Measurements from ENCODE around the gene ST8SIA1. TPM values are rescaled to one million over a fixed set of nuclear protein-coding genes. Genes with fewer than 3 reads are reported as not detected.

The ST8SIA1 gene
- total RNA-seq, 1 experiment from 2014 or later = 31.4 TPM

DNA sequence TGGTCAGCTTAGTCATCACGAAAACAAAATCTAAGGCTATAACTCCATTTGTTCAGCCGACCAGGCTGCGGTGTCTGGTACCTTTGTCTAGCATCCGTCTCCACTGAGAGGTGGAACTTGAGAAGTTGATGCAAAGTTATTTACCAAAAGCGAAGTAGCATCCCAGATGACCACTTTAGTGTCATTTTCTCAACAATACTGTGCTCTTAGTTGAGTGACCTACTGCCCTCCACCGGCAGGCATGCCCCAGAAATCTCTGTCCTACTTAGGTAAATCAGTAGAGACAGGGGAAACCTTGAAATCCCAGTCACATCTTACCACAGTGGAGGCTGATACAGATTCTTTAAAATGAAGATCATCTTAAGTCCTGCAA lies 1.3 kb upstream of the ST8SIA1 start:
- in situ Hi-C loops (cut with HindIII; ENCODE audit: low pct_unique_long_range_greater_than_20kb, low sequenced_read_pairs) = no loop called here
- DNase-seq (ENCODE audit: low read depth, low spot score) = peak; percentile 73

DNA sequence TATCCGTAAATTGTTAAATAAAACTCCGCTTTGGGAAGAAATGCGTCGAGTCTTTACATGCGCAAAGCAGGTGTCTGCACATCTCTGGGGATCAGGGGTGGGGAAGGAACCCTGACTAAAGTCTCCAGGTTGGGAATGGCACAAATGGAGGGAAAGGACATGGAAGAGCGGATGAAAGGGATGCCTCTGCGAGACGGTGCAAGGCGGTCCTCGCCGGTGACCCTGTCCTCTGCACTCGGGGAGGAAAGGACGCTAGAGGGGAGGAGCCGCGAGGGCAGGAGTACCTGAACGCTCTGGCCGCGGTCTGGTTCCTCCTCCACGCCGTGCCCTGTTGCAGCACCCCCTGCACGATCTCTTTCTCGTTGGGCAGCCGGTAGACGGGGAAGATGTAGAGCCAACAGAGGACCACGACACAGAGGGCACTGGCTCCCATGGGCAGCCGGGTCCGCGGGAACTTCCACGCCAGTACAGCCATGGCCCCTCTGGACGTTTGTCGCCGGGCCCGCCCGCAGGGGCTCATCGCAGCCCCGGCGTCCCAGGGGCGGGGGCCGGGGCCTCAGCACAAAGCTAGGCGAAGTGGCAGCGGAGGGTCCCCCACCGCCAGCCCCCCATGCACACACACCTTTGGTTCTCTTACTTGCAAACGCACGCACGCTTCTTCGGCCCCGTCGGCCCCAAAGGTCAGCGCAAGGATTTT lies 646 bp downstream of the ST8SIA1 start:
- peak; percentile 13 for DNase-seq (ENCODE audit: low read depth, low spot score)

DNA sequence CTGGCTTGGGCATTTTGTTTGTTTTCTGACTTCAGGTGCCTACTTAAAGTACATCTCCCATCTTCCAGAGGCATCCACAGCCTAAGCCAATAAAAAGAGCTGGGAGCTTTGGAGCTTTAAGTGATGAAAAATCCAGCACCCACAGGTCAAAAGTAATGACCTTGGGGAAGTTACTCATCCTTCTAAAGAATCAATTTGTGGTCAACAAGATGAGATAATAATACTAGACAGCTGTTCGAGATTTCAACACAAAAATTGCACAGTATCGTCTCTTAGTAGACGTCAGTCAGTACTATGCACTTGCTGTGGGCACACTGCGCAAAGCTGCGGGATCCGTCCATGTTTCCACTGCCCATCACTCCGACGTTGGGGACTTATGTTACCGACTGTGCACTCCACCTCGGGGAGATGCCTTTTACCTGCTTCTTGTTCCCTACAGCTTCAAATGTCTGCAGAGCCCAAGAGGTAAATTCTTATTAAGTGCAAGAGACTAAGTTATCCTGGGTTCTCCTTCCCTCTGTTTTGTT lies 1.3 kb downstream of the ST8SIA1 start:
- DNase-seq (ENCODE audit: low read depth, low spot score) = no peak
- in situ Hi-C loops (cut with HindIII; ENCODE audit: low pct_unique_long_range_greater_than_20kb, low sequenced_read_pairs) = no loop called here

More for the DNA sequence above, 646 bp downstream of the ST8SIA1 start:
- in situ Hi-C loops (cut with HindIII; ENCODE audit: low pct_unique_long_range_greater_than_20kb, low sequenced_read_pairs) = no loop called here

DNA sequence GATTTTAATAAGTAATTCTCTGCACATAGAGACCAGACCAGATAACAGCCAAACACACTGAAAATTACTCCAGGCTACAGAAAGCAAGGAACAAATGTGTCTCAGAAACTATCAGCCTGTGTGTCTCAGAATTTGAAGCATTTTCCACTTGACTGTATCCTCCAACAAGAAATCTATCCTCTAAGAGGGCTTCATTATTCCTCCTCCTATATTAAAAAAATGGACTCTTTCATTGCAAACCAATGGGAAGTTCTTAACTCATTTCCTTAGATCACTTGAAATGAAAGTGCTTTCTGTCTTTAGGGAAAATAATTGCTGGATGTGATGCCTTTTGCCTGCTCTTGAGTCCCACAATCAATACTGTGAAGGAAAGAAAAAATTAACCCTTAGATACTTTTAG lies 2.3 kb downstream of the ST8SIA1 start:
- DNase-seq (ENCODE audit: low read depth, low spot score) = peak; percentile 80
- in situ Hi-C loops (cut with HindIII; ENCODE audit: low pct_unique_long_range_greater_than_20kb, low sequenced_read_pairs) = no loop called here

DNA sequence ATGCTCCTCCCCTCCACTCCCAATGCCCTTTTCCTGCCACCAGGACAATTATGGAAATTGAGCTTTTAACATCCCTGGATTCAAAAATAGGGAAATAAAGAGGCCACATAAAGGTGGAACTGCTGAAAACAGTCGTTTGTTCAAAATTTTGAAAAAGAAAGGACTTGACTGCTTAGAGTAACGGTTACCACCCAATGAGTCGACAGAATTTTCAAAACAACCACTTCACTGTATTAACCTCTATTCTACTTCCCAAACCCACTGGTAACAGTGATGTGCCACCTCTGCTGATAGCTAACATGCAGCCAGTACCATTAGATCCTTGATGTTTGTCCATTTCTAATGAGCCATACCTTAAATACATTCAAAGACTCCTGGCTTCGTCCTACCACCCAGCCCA lies 4.9 kb downstream of the ST8SIA1 start:
- in situ Hi-C loops (cut with HindIII; ENCODE audit: low pct_unique_long_range_greater_than_20kb, low sequenced_read_pairs) = no loop called here
- DNase-seq (ENCODE audit: low read depth, low spot score) = no peak

DNA sequence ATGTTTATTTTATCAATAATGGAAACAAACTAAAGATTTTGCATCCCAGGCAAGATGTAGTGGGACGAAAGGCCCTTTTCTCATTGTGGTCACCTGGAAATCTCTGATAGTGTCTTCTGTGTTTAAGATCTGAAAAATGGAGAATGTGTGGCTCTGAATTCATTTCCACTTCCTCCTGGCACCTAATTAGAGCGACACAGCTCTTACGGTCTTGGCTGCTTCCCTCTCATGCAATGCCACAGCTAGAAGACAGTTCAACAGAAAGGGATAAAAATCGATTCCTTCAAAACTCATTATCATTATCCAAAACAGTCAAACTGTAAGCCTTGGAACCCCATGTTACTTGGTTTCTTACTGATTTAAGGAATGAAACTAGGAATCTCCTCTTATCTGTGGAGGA lies 9.3 kb downstream of the ST8SIA1 start:
- in situ Hi-C loops (cut with HindIII; ENCODE audit: low pct_unique_long_range_greater_than_20kb, low sequenced_read_pairs) = no loop called here
- no peak for DNase-seq (ENCODE audit: low read depth, low spot score)

DNA sequence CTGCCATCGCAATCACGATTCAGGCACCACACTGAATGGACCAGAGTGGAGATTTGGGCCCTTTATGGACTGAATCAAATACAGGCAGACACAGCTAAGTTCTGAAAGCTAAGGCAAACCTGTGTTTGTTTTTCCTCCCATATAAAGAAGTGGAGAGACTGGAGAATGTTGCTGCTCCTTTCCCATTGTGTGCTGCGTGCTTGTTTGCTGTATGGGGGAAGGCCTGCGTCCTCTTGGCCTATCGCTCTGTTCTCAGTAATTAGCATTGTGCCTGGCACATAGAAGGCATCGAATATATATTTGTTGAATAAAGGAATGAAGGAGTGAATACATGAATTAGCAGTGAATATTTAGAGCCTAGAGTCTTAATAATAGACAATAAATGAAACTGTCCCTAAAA lies 12.4 kb downstream of the ST8SIA1 start:
- DNase-seq (ENCODE audit: low read depth, low spot score) = no peak
- in situ Hi-C loops (cut with HindIII; ENCODE audit: low pct_unique_long_range_greater_than_20kb, low sequenced_read_pairs) = no loop called here

DNA sequence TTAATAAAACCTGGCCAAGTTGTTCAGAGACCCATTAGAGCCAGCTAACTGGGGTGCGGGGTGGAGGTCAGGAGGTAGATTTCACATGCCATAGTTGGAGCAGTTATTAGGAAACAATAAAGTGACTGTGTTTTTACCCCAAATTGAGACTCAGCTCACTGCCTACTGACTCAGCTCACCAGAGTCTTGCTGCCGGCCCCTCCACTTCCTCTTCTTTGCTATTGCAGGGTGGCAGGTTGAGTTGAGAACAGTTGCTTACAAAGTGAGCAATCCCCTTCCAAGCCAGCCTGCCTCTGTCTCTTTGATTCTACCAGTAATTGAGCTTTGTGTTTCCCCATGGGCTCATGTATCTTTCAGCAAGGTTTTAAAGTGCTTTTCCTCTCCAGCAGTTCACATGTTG lies 12.9 kb downstream of the ST8SIA1 start:
- peak; percentile 51 for DNase-seq (ENCODE audit: low read depth, low spot score)
- in situ Hi-C loops (cut with HindIII; ENCODE audit: low pct_unique_long_range_greater_than_20kb, low sequenced_read_pairs) = no loop called here

DNA sequence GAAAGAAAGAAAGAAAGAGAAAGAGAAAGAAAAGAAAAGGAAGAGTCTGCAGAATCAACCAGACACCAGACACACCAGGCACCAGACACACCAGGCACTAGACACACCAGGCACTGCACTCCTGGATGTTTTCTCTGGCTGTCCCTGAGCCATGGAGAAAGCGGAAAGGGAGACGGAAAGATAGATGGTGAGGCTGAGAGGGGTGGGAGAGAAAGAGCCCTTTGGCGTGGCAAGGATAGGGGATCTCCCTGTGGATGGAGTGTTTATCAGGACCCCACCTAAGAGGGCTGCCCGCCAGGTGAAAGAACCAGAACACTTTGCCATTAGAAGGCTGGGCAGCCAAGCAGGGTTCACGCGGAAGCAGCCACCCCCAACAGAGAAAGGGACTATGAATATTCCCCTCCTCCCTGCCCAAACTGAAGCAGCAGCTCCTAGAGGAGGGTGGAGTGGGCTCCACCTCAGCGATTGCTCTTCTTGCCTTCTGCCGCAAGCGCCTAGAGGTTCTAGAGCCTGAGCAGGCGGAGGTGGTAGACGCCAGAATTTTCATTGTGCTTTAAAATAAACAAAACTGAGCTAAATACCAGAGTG lies 13.4 kb downstream of the ST8SIA1 start:
- no peak for DNase-seq (ENCODE audit: low read depth, low spot score)
- in situ Hi-C loops (cut with HindIII; ENCODE audit: low pct_unique_long_range_greater_than_20kb, low sequenced_read_pairs) = no loop called here

DNA sequence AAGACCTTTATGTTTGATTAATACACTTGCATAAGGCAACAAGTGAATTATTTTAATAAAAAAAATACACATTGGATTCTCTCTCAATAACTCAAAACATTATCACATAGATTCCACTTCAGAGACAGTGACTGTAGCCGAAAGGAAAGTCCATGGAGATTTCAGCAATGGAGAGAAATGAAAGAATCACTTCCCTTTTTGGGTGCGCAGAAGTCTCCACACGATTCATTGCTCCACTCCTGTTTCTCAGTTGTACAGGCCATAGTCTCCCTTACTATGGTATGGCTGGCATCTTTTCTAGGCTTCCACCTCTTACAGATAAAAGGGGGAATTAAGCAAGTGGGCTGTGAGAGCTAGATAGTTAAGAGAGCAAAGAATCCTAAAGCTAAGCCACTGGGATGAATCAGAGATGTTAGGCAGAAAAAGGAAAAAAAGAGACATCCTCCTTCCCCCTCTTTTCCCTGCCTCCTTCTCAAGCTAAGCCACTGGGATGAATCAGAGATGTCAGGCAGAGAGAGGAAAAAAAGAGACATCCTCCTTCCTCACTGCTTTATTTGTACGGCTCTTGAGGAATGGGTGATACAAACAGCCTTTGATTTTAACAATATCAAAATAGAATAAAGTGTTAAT lies 16.3 kb downstream of the ST8SIA1 start:
- in situ Hi-C loops (cut with HindIII; ENCODE audit: low pct_unique_long_range_greater_than_20kb, low sequenced_read_pairs) = no loop called here

DNA sequence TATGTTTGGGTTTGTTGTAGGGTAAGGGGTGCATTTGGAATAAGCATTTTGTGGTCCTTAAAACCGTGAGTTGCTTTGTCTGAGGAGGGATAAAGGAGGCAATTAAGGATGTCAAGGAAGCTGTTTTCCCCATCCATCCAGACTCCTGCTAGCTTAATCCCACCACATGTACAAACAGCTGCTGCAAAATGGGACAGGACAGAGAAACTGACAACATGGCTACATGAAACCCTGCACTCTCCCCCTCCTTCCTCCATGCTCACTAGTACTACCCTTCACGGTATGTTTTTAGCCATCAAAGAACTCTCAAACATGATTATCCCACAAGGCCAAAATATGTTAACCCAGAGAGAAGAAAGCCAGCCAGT lies 20.6 kb downstream of the ST8SIA1 start:
- no peak for DNase-seq (ENCODE audit: low read depth, low spot score)
- in situ Hi-C loops (cut with HindIII; ENCODE audit: low pct_unique_long_range_greater_than_20kb, low sequenced_read_pairs) = no loop called here

More for the DNA sequence above, 16.3 kb downstream of the ST8SIA1 start:
- no peak for DNase-seq (ENCODE audit: low read depth, low spot score)

DNA sequence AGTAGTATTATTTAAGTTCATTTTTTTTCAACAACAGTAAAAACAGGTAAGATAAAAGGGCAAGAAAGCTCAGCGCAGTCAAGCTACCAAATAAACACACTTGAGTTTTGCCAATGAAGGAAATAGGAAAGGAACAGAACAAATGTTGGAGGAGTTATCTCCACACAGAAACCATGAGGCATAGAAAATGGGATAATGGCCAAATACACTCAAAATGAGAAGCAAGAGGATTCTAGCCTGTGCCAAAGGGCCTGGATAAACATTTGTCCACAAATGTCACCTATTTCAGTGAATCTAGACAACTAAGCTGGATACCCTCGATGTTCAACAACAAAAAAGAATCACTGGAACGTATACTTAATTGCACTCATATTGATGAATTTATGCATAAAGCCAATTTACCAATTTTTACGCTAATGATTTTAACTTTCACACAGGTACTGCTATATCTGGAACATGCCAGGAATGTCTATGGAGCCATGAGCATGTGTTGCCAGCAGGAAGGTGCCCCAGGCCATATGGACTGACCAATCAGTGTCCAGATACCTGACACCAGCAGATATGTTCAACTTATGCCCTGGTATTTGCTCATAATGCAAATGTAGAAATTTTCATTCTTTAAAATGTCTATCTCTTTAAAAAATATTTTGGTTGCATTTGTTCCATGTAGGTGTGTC lies 21.1 kb downstream of the ST8SIA1 start:
- DNase-seq (ENCODE audit: low read depth, low spot score) = no peak
- in situ Hi-C loops (cut with HindIII; ENCODE audit: low pct_unique_long_range_greater_than_20kb, low sequenced_read_pairs) = no loop called here

DNA sequence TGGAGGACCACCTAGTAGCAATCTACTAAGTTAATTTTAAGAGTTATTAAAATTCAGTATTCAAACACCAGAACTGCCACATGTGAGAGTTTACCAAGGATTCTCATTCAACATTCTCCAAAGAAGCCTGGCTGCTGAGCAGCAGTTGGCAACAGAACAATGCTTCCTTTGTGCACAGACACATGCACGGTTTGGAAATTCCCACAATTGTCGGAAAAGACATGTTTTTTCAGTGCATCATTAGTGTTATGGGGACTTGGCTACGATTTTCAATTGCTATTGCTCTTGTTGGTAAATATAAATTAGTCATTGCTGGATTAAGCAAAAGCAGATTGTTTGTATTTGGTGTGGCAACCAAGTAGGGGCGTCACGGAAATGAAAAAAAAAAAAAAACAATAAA lies 22.2 kb downstream of the ST8SIA1 start:
- in situ Hi-C loops (cut with HindIII; ENCODE audit: low pct_unique_long_range_greater_than_20kb, low sequenced_read_pairs) = no loop called here
- peak; percentile 89 for DNase-seq (ENCODE audit: low read depth, low spot score)

DNA sequence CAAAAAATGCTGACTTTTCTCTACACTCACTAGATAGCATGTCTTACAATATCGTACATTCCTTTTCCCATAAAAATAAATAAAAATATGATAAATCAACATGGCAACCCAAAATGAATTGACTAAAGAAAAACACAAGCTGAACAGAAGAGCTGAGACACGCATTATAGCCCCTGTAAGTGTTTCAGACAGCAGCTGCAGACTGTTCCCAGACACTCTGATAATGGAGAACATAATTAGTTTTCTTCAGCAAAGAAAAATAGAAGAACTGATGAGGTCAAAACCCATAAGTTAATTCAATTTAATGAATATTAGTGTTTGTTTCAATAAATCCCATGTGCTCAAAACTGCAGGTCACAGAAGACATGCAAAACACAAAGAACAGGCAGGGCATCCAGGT lies 23.8 kb downstream of the ST8SIA1 start:
- no peak for DNase-seq (ENCODE audit: low read depth, low spot score)

DNA sequence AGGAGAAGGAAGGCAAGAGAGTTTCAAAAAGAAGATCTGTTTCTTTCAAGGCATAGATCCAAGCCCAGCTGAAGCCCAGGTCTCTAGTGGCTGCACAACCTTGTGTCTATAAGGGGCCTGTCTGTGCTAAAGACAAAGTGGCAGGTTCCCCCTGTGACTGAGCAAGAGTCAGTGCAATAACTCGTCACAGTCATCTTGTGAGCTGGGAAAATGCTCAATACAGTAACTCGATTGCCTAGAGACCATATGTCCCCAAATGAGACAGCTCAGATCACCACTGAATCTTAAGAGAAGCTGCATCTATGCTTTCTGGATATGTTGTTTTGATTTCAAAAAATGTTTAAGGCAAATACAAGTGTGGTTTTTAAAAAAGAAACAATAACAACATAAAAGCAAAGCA lies 24.2 kb downstream of the ST8SIA1 start:
- DNase-seq (ENCODE audit: low read depth, low spot score) = no peak
- in situ Hi-C loops (cut with HindIII; ENCODE audit: low pct_unique_long_range_greater_than_20kb, low sequenced_read_pairs) = no loop called here

More for the DNA sequence above, 23.8 kb downstream of the ST8SIA1 start:
- in situ Hi-C loops (cut with HindIII; ENCODE audit: low pct_unique_long_range_greater_than_20kb, low sequenced_read_pairs) = no loop called here

DNA sequence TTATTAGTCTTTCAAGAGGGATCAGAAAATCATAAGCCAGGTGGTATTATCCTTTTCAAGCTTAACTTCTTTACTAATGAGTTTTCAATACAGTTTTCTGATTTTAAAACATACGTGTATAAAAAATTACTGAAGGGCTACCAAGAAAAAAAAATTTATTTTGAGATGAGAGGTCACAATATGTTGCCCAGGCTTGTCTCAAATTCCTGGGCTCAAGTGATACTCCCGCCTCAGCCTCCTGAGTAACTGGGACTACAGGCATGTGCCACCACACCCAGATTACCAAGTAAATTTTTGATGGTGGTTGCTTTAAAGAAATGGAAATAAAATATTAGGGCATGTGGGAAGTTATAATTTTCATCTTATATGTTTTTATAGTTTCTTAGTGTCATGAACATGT lies 26.7 kb downstream of the ST8SIA1 start:
- in situ Hi-C loops (cut with HindIII; ENCODE audit: low pct_unique_long_range_greater_than_20kb, low sequenced_read_pairs) = no loop called here
- no peak for DNase-seq (ENCODE audit: low read depth, low spot score)

DNA sequence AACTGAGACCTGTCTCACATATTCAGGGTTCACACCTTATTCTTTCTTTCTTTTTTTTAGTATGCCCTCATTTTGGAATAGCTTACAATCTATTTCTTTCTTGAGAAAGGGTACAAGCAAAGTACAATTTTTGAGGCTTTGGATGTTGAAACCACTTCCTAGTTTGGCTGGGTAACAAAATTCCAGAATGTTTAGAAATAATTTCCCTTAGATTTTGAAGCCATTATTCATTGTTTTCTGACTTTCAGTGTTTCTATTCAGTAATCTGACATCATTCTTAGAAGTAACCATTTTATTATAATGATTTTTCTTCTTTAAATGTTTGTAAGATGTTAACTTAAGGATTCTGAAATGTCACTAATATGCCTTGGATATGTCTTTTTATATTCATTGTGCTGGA lies 28.2 kb downstream of the ST8SIA1 start:
- in situ Hi-C loops (cut with HindIII; ENCODE audit: low pct_unique_long_range_greater_than_20kb, low sequenced_read_pairs) = no loop called here
- DNase-seq (ENCODE audit: low read depth, low spot score) = no peak

DNA sequence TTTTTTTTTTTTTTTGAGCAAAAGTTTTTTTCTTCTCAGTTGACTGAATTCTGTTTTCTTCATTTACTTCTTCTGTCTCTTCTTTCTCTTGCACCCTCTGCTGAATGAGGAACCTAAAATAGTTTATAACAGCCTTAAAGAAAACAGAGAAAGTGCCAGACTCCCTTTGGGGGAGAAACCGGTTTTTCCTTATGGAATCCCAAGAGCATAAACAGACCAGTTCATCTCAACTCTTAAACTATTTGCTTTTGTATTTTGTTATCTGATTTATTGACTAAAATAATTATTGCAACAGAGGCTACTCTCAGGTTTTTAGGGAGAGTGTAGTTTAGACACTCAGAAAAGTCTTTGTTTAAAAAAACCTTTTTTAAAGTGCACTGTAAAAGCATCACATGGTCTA lies 30.2 kb downstream of the ST8SIA1 start:
- no peak for DNase-seq (ENCODE audit: low read depth, low spot score)
- in situ Hi-C loops (cut with HindIII; ENCODE audit: low pct_unique_long_range_greater_than_20kb, low sequenced_read_pairs) = no loop called here

All from SK-MEL-5 (cell line).